ENCODE data around the gene F2. TPM values are rescaled to one million over a fixed set of nuclear protein-coding genes. Genes with fewer than 3 reads are reported as not detected.
A peak's percentile ranks its signal among the peaks of the same experiment; 100 is the strongest.

The F2 gene
- total and polyA plus RNA-seq, 2 of the 13 experiments (the other 11 are each of a cell fraction or from before 2014, with no cell fraction given), result 330 to 801 TPM

GRCh38 chr11:46700241-46701077, 18.6 kb upstream of the F2 start, which contains the start of the genes ARHGAP1 and ZNF408 (continued):
- TF ChIP-seq ZBTB7B (CRISPR knock-in tag; IDR thresholded peaks at IDR 0.05), result peak; percentile 59; the same call in 1 of the 2 replicates
- peak; percentile 100 for TF ChIP-seq KDM5A (IDR thresholded peaks at IDR 0.05; ENCODE audit: borderline replicate concordance, low read length)
- no peak for TF ChIP-seq ZNF512B (CRISPR knock-in tag; IDR thresholded peaks at IDR 0.05; ENCODE audit: borderline replicate concordance)
- no peak for TF ChIP-seq NFRKB (IDR thresholded peaks at IDR 0.05)
- peak; percentile 93 for TF ChIP-seq SIN3A (IDR thresholded peaks at IDR 0.05; ENCODE audit: borderline replicate concordance, low read depth, low read length)
- no peak for TF ChIP-seq ZFP62 (CRISPR knock-in tag; IDR thresholded peaks at IDR 0.05)
- 0 out of 2 replicates have a peak, but pooled peaks have one; percentile 39 for TF ChIP-seq MLX (CRISPR knock-in tag; IDR thresholded peaks at IDR 0.05)
- no peak; the same call in 1 of the 2 replicates for TF ChIP-seq ZNF777 (CRISPR knock-in tag; IDR thresholded peaks at IDR 0.05)
- TF ChIP-seq KDM5B (CRISPR knock-in tag; IDR thresholded peaks at IDR 0.05; ENCODE audit: borderline replicate concordance), result peak; percentile 73; the same call in 1 of the 2 replicates
- TF ChIP-seq PRDM10 (CRISPR knock-in tag; IDR thresholded peaks at IDR 0.05; ENCODE audit: low read depth), result peak; percentile 45; the same call in 1 of the 2 replicates
- TF ChIP-seq RFX1 (IDR thresholded peaks at IDR 0.05), result no peak
- no peak for TF ChIP-seq ZNF550 (CRISPR knock-in tag; IDR thresholded peaks at IDR 0.05; ENCODE audit: borderline replicate concordance)
- peak; percentile 77; the same call in 1 of the 2 replicates for TF ChIP-seq MAZ (IDR thresholded peaks at IDR 0.05; ENCODE audit: borderline replicate concordance, low read depth, low read length)
- peak; percentile 84 for TF ChIP-seq MAZ (CRISPR knock-in tag; IDR thresholded peaks at IDR 0.05; ENCODE audit: low read depth)
- peak; percentile 75 for TF ChIP-seq CREM (IDR thresholded peaks at IDR 0.05)
- TF ChIP-seq CREM (CRISPR knock-in tag; IDR thresholded peaks at IDR 0.05), result no peak
- no peak for TF ChIP-seq CHD4 (IDR thresholded peaks at IDR 0.05; ENCODE audit: borderline replicate concordance, low read length)
- TF ChIP-seq TEF (CRISPR knock-in tag; IDR thresholded peaks at IDR 0.05), result no peak
- TF ChIP-seq ZNF256 (CRISPR knock-in tag; conservative IDR thresholded peaks at IDR 0.05), result peak; percentile 26; the same call in 1 of the 2 replicates
- no peak for TF ChIP-seq ZNF292 (CRISPR knock-in tag; IDR thresholded peaks at IDR 0.05; ENCODE audit: borderline replicate concordance, low read depth)
